Measurements from ENCODE around the gene CLCN7.
A peak's percentile ranks its signal among the peaks of the same experiment; 100 is the strongest.

CLCN7 gene

GRCh38 chr16:1496464-1496863, 21.6 kb upstream of the CLCN7 start:
- no peak overlapping the region for H3K4me3 ChIP-seq (ENCODE audit: low read length)
- no peak for TF ChIP-seq ZNF274 (IDR thresholded peaks at IDR 0.05; ENCODE audit: low read depth, low read length)

GRCh38 chr16:1495889-1496262, 21.0 kb upstream of the CLCN7 start:
- no peak for TF ChIP-seq ZNF274 (IDR thresholded peaks at IDR 0.05; ENCODE audit: low read depth, low read length)
- no peak overlapping the region for H3K4me3 ChIP-seq (ENCODE audit: low read length)

- TF ChIP-seq ZNF274 (IDR thresholded peaks at IDR 0.05; ENCODE audit: low read depth, low read length) = no peak
- H3K4me3 ChIP-seq (ENCODE audit: low read length) = no peak overlapping the region
These were observed 20.5 kb upstream of the CLCN7 start for GRCh38 chr16:1495211-1495888.

- peak overlapping the region; percentile 88; the same call in 1 of the 2 replicates for H3K4me3 ChIP-seq (ENCODE audit: low read length)
These were observed 19.9 kb upstream of the CLCN7 start for GRCh38 chr16:1494711-1495110.

GRCh38 chr16:1494129-1494640, 19.4 kb upstream of the CLCN7 start:
- TF ChIP-seq ZNF274 (IDR thresholded peaks at IDR 0.05; ENCODE audit: low read depth, low read length) = no peak
- H3K4me3 ChIP-seq (ENCODE audit: low read length) = peak overlapping the region; percentile 88

More at GRCh38 chr16:1494711-1495110, 19.9 kb upstream of the CLCN7 start:
- TF ChIP-seq ZNF274 (IDR thresholded peaks at IDR 0.05; ENCODE audit: low read depth, low read length) = no peak

GRCh38 chr16:1493746-1494094, 18.9 kb upstream of the CLCN7 start:
- no peak for TF ChIP-seq ZNF274 (IDR thresholded peaks at IDR 0.05; ENCODE audit: low read depth, low read length)
- peak overlapping the region; percentile 88 for H3K4me3 ChIP-seq (ENCODE audit: low read length)

- TF ChIP-seq ZNF274 (IDR thresholded peaks at IDR 0.05; ENCODE audit: low read depth, low read length) = no peak
- peak within 1 kb of the TSS; percentile 88 for H3K4me3 ChIP-seq (ENCODE audit: low read length)
These were observed 18.3 kb upstream of the CLCN7 start, which contains the start of gene TELO2 for GRCh38 chr16:1492923-1493745. TELO2 (plus strand) TSS chr16:1493360; CDS start chr16:1494282, 922 bp downstream.

GRCh38 chr16:1492082-1492922, 17.5 kb upstream of the CLCN7 start:
- TF ChIP-seq ZNF274 (IDR thresholded peaks at IDR 0.05; ENCODE audit: low read depth, low read length) = no peak
- H3K4me3 ChIP-seq (ENCODE audit: low read length) = peak overlapping the region; percentile 61; the same call in 1 of the 2 replicates

- H3K4me3 ChIP-seq (ENCODE audit: low read length) = no peak overlapping the region
- TF ChIP-seq ZNF274 (IDR thresholded peaks at IDR 0.05; ENCODE audit: low read depth, low read length) = no peak
These were observed 16.5 kb upstream of the CLCN7 start for GRCh38 chr16:1491327-1491726.

- no peak for TF ChIP-seq ZNF274 (IDR thresholded peaks at IDR 0.05; ENCODE audit: low read depth, low read length)
- H3K4me3 ChIP-seq (ENCODE audit: low read length) = no peak overlapping the region
These were observed 14.2 kb upstream of the CLCN7 start for GRCh38 chr16:1489077-1489476.

- H3K4me3 ChIP-seq (ENCODE audit: low read length) = no peak within 1 kb of the TSS
- TF ChIP-seq ZNF274 (IDR thresholded peaks at IDR 0.05; ENCODE audit: low read depth, low read length) = no peak
These were observed 13.8 kb upstream of the CLCN7 start, which contains the start of gene PTX4 for GRCh38 chr16:1488619-1489018. PTX4 (minus strand) TSS chr16:1488944; CDS start chr16:1488909, 35 bp downstream.

- H3K4me3 ChIP-seq (ENCODE audit: low read length) = no peak overlapping the region
- TF ChIP-seq ZNF274 (IDR thresholded peaks at IDR 0.05; ENCODE audit: low read depth, low read length) = no peak
These were observed 13.3 kb upstream of the CLCN7 start for GRCh38 chr16:1488054-1488601.

GRCh38 chr16:1487395-1488053, 12.7 kb upstream of the CLCN7 start:
- H3K4me3 ChIP-seq (ENCODE audit: low read length) = no peak overlapping the region
- no peak for TF ChIP-seq ZNF274 (IDR thresholded peaks at IDR 0.05; ENCODE audit: low read depth, low read length)
